Measurements from ENCODE around the gene SLC25A34. TPM values are rescaled to one million over a fixed set of nuclear protein-coding genes. Genes with fewer than 3 reads are reported as not detected.
"Not testable (repeated sequence)": the region's sequence is repeated elsewhere in the genome, so short reads cannot be mapped to it uniquely, and the experiment has no call there.

The SLC25A34 gene
- total RNA-seq, 1 donor from 2014 or later: 0.73 TPM

DNA sequence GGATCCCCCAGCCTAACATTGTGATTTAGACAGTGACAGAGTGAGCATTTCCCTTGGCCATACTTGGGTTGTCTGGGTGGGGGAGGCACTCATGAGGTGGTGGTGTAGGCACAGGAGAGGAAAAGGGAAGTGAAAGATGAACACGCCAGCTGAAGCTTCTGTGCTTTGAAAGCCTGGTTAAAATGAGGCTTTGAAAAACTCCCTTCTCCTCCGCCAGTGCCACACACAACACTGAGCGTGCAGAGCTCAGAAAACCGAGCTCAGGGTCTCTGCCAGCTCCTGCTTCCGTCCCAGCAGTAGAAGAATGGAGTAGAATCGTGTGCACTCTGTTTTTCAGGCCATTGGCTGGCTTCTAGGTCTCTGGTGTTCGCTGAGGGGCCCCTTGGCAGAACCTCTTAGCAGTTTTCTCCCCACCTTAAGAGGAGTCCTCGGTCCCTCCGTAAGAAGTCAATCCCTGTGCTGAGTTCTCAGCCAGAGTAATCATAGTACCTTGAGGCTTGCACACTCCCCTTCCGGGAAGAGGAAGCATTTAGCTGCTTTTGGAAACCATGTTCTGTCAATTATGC, 39.0 kb upstream of the SLC25A34 start:
- H3K4me1 ChIP-seq (ENCODE audit: insufficient read depth, low read length): no peaks in the 10 kb centered on the region
- TF ChIP-seq CTCF (IDR thresholded peaks at IDR 0.05; ENCODE audit: insufficient read depth, low read depth, low read length) (no peak), EZH2 (IDR thresholded peaks at IDR 0.05; ENCODE audit: insufficient read depth, low read length) (no peak)
- peak overlapping the region; percentile 11 for H3K4me2 ChIP-seq (ENCODE audit: low read length)
- Mint-ChIP-seq H3K36me3 (ENCODE audit: low read depth, unreplicated experiment) (peaks cover 6% of the 10 kb centered on the region), H3K4me1 (ENCODE audit: low read depth, unreplicated experiment) (peaks cover 8% of the 10 kb centered on the region), H3K4me3 (ENCODE audit: unreplicated experiment) (no peak overlapping the region), H3K27me3 (ENCODE audit: low read depth, unreplicated experiment) (no peaks in the 10 kb centered on the region), H3K9me3 (ENCODE audit: unreplicated experiment) (no peaks in the 10 kb centered on the region), H3K27ac (ENCODE audit: unreplicated experiment) (no peak overlapping the region)
- no peaks in the 10 kb centered on the region for H3K36me3 ChIP-seq (ENCODE audit: insufficient read depth, low read length)
- no peak overlapping the region for H3K27ac ChIP-seq (ENCODE audit: low read depth, low read length)
- no peak overlapping the region for H3K4me3 ChIP-seq (ENCODE audit: insufficient read depth, low read depth, low read length)
- H3K79me2 ChIP-seq (ENCODE audit: insufficient read depth, low read length): peaks cover 77% of the 10 kb centered on the region
- H2AFZ ChIP-seq (ENCODE audit: low read depth, low read length): no peak overlapping the region
- DNase-seq (ENCODE audit: low read depth) (no peak), FAIRE-seq (no peak)
- no peaks in the 10 kb centered on the region for H3K27me3 ChIP-seq (ENCODE audit: insufficient read depth, low read length)
- peaks cover 67% of the 10 kb centered on the region for H4K20me1 ChIP-seq (ENCODE audit: insufficient read depth, low read length)
- H3K9me3 ChIP-seq (ENCODE audit: insufficient read depth, low read depth, low read length): no peaks in the 10 kb centered on the region
- H3K9ac ChIP-seq (ENCODE audit: low read length): no peak overlapping the region

- Histone ChIP-seq H3K4me3 (ENCODE audit: insufficient read depth, low read depth, low read length) (no peak overlapping the region), H2AFZ (ENCODE audit: low read depth, low read length) (no peak overlapping the region), H4K20me1 (ENCODE audit: insufficient read depth, low read length) (peaks cover 69% of the 10 kb centered on the region), H3K4me2 (ENCODE audit: low read length) (no peak overlapping the region), H3K9me3 (ENCODE audit: insufficient read depth, low read depth, low read length) (no peaks in the 10 kb centered on the region), H3K27ac (ENCODE audit: low read depth, low read length) (no peak overlapping the region), H3K4me1 (ENCODE audit: insufficient read depth, low read length) (peaks cover 5% of the 10 kb centered on the region), H3K9ac (ENCODE audit: low read length) (no peak overlapping the region), H3K27me3 (ENCODE audit: insufficient read depth, low read length) (no peaks in the 10 kb centered on the region), H3K79me2 (ENCODE audit: insufficient read depth, low read length) (peaks cover 78% of the 10 kb centered on the region), H3K36me3 (ENCODE audit: insufficient read depth, low read length) (no peaks in the 10 kb centered on the region)
- FAIRE-seq (no peak), DNase-seq (ENCODE audit: low read depth) (no peak)
- no peak overlapping the region for H3K4me3 Mint-ChIP-seq (ENCODE audit: unreplicated experiment)
- H3K4me1 Mint-ChIP-seq (ENCODE audit: low read depth, unreplicated experiment): peaks cover 11% of the 10 kb centered on the region
- no peak overlapping the region for H3K27ac Mint-ChIP-seq (ENCODE audit: unreplicated experiment)
- H3K27me3 Mint-ChIP-seq (ENCODE audit: low read depth, unreplicated experiment): no peaks in the 10 kb centered on the region
- peaks cover 6% of the 10 kb centered on the region for H3K36me3 Mint-ChIP-seq (ENCODE audit: low read depth, unreplicated experiment)
- H3K9me3 Mint-ChIP-seq (ENCODE audit: unreplicated experiment): no peaks in the 10 kb centered on the region
- TF ChIP-seq CTCF (IDR thresholded peaks at IDR 0.05; ENCODE audit: insufficient read depth, low read depth, low read length): no peak
- no peak for TF ChIP-seq EZH2 (IDR thresholded peaks at IDR 0.05; ENCODE audit: insufficient read depth, low read length)
Observed at GRCh38 chr1:15698201-15698600, 37.9 kb upstream of the SLC25A34 start.

GRCh38 chr1:15699321-15699720, 36.7 kb upstream of the SLC25A34 start:
- FAIRE-seq; H3K4me3 ChIP-seq (ENCODE audit: insufficient read depth, low read depth, low read length); H2AFZ ChIP-seq (ENCODE audit: low read depth, low read length); DNase-seq (ENCODE audit: low read depth); H3K4me3 Mint-ChIP-seq (ENCODE audit: unreplicated experiment); H3K27me3 ChIP-seq (ENCODE audit: insufficient read depth, low read length); H3K27ac Mint-ChIP-seq (ENCODE audit: unreplicated experiment); H3K27ac ChIP-seq (ENCODE audit: low read depth, low read length); H3K36me3 Mint-ChIP-seq (ENCODE audit: low read depth, unreplicated experiment); H3K36me3 ChIP-seq (ENCODE audit: insufficient read depth, low read length); H3K27me3 Mint-ChIP-seq (ENCODE audit: low read depth, unreplicated experiment); H3K9ac ChIP-seq (ENCODE audit: low read length); H3K4me2 ChIP-seq (ENCODE audit: low read length); H3K9me3 Mint-ChIP-seq (ENCODE audit: unreplicated experiment); H3K9me3 ChIP-seq (ENCODE audit: insufficient read depth, low read depth, low read length): not testable (repeated sequence)
- peaks cover 21% of the 10 kb centered on the region for H3K4me1 Mint-ChIP-seq (ENCODE audit: low read depth, unreplicated experiment)
- peaks cover 62% of the 10 kb centered on the region for H4K20me1 ChIP-seq (ENCODE audit: insufficient read depth, low read length)
- peaks cover 17% of the 10 kb centered on the region for H3K4me1 ChIP-seq (ENCODE audit: insufficient read depth, low read length)
- H3K79me2 ChIP-seq (ENCODE audit: insufficient read depth, low read length): peaks cover 70% of the 10 kb centered on the region

All from astrocyte (in vitro differentiated cells and primary cell).